Stimulated activated CD4-positive, alpha-beta T cell treated with anti-CD3 and anti-CD28 coated beads, TNF-alpha, amount 100 ng/mL, for 48 hours (primary cell): ENCODE results near the gene DOCK1.
"Not testable (repeated sequence)": the region's sequence is repeated elsewhere in the genome, so short reads cannot be mapped to it uniquely, and the experiment has no call there.

Experiments used
- DNase-seq, 3 donors: peaks; one replicate each; pipeline ENCODE4 v3.0.0-alpha.2; 2020; ENCODE audit warnings: low read depth in 3 of 3

The DOCK1 gene

GRCh38 chr10:126903656-126904360 is 1.4 kb upstream of the DOCK1 start:
- DNase-seq = no peak

- DNase-seq = no peak
Observed at GRCh38 chr10:126904516-126904817, 761 bp upstream of the DOCK1 start.

- no peak for DNase-seq
Observed at GRCh38 chr10:126905776-126906703, 812 bp downstream of the DOCK1 start.

GRCh38 chr10:126906704-126907422 is 1.6 kb downstream of the DOCK1 start:
- DNase-seq = no peak

GRCh38 chr10:126907423-126907970 is 2.3 kb downstream of the DOCK1 start:
- DNase-seq = no peak

- no peak for DNase-seq
Observed at GRCh38 chr10:126908225-126908624, 3.0 kb downstream of the DOCK1 start.

- DNase-seq = no peak
Observed at GRCh38 chr10:126908729-126909128, 3.5 kb downstream of the DOCK1 start.

GRCh38 chr10:126909147-126909546 is 3.9 kb downstream of the DOCK1 start:
- no peak for DNase-seq

GRCh38 chr10:126910196-126910595 is 5.0 kb downstream of the DOCK1 start:
- no peak for DNase-seq

GRCh38 chr10:126910798-126911197 is 5.6 kb downstream of the DOCK1 start:
- no peak for DNase-seq

GRCh38 chr10:126911301-126911700 is 6.1 kb downstream of the DOCK1 start:
- no peak for DNase-seq

- no peak for DNase-seq
Observed at GRCh38 chr10:126913316-126913715, 8.1 kb downstream of the DOCK1 start.

GRCh38 chr10:126914561-126914960 is 9.3 kb downstream of the DOCK1 start:
- DNase-seq = no peak

GRCh38 chr10:126916952-126917351 is 11.7 kb downstream of the DOCK1 start:
- DNase-seq = not testable (repeated sequence)

- DNase-seq = no peak
Observed at GRCh38 chr10:126917375-126917774, 12.1 kb downstream of the DOCK1 start.

GRCh38 chr10:126917975-126918908 is 13.0 kb downstream of the DOCK1 start:
- DNase-seq = no peak

- DNase-seq = no peak
Observed at GRCh38 chr10:126919426-126919825, 14.2 kb downstream of the DOCK1 start.

- no peak for DNase-seq
Observed at GRCh38 chr10:126921162-126921561, 15.9 kb downstream of the DOCK1 start.

GRCh38 chr10:126921974-126922525 is 16.8 kb downstream of the DOCK1 start:
- no peak for DNase-seq

GRCh38 chr10:126924180-126924914 is 19.1 kb downstream of the DOCK1 start:
- DNase-seq = no peak
